GM21737 (cell line): ENCODE measurements around the gene MIPEP.

ENCODE experiments used
- ATAC-seq: cut with Tn5 transposase; IDR thresholded peaks from one replicate; pipeline ENCODE4 v1.9.1; 2021; ENCODE audit warnings: mild to moderate bottlenecking, moderate library complexity; ENCODE audit not compliant: unreplicated experiment

Gene MIPEP

DNA sequence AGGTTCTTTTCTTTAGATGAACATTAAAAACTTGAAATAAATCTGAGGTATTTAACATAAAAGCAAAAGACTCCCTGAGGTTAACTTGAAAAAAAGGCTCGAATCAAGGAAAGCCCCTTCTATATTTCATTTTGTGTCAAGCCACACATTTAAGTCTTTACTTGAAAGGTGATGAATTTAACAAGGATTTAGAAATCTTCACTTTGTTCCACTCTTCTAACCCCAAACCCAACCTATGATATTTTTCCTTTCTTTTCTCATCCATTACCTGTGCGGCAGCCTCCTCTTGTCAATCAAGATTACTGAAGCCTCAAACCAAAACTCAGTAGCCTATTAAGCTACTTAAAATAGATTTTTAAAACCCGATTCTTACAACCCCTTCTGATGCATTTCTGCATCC, 33.8 kb downstream of the MIPEP start:
- no peak for ATAC-seq

DNA sequence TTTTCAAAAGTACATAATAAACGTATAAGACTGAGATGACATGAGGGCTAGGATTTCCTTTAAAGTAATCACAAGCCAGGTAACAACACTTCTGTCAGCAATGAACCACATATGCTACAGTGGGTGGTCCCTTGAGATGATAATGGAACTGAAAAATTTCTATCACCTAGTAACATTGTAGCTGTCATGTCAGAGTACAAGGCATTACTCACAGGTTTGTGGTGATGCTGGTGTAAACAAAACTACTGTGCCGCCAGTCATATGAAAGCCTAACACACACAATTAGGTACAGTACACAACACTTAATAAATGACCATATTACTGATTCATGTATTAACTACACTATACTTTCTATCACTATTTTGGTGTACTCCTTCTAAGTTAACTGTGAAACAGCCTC, 36.8 kb downstream of the MIPEP start:
- ATAC-seq = no peak

DNA sequence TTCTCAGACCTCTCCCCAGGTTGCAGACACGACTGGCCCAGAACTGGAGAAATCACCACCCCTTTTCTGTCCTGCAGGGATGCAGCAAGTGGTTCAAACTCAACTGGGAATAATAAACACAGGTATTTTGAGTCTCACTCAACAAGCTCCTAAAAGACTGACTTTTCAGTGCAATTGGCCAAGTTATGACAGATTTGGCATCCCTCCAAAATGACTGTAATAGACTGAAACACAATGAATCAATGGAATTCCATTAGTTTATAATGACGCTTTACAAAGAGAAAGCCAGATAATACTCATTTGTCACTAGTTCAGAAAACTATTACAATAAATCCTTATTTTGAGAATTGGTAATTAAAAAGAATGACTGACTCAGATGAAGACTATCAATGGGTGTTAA, 38.1 kb downstream of the MIPEP start:
- ATAC-seq = no peak

DNA sequence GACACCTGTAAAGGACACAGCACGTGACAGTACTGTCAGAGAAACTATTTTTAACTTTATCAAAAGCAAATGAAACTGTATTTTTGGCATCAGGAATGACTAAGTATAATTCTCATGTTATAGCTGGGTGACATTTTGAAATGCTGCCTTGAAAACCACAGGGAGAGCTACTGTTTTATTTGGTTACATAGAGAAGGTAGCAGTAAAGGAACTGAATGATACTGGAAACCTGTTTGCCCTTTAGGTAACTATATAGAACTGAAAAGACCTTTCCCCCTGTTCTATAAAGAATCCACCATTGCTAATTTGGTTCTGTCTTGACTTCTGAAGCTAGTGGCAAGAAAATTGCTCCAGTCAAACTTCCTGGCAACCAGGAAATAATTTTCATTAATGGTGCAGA, 39.1 kb downstream of the MIPEP start:
- no peak for ATAC-seq

DNA sequence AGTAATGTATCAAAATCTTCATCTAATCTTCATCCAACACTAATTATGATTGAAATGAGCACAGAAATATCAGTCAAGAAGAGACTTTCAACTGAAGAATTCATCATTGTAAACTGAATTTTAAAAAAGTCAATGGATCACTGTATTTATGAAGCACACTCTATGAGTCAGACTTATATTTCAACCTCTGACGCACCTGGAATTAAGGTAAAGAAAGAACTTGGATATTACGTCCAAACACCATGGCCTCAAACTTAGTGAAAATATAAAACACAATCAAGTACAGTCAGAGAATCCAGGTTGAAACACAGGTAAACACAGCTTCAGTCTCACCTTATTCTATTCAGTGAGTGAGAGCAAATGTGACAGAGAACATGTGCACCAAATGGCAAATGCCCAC, 39.5 kb downstream of the MIPEP start:
- ATAC-seq = no peak

DNA sequence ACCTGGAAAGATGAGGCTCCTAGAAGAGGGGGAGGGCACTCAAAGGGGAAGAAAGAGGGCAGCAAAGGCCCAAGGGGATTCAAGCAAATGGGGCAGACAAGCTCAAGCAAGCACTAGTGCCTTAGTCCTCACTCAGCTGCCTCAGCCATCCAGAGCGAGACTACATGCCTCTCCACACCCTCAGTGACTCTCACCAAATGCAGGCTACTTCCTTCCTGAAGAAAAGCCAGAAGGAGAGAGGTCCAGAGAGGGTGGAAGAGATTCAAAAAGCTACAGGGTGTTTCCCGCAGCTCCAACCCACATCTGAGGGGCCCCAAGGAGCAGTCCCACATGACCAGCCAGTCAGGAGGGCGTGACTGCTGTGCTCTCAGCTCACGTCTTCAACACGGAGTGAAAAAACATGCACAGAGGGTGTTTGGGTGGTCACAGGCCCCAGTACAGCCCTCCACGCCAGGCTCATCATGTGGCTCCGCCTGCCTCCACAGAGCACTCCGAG, 40.5 kb downstream of the MIPEP start:
- no peak for ATAC-seq

DNA sequence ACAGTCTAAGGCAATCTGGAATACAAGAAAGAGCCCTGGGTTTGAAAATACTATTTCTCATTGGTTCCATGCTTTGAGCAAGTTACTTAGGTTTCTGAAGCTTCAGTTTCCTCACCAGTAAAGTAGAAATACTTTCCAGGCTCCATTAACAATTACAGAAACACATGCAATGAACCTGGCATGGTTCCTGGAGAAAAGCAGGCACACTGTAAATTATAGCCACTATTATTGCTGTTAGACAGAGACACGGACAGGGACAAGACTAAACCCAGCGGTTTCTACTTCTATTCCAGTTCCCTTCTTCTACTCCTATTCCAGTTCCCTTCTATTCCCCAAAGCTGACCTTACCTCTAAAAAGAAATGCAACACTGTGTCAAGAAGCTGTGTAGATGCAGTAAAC, 41.2 kb downstream of the MIPEP start:
- ATAC-seq = no peak

DNA sequence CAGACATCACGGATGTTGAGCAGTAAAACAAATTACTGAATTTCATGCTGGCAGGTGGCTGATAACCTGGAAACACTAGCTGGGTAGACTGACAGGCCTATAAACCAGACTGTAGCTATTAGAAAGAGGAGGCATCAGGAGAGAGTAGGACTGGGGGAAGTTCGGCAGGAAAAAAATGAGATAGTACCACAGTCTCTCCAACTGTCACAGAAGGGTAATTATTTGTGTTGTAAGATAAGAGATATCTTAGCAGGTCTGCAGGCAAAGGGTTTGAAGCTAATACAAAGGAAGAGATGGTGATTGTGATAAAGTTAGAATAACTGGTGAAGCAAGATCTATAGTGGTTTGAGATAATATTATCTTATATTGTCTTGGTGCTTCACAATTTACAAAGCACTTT, 41.7 kb downstream of the MIPEP start:
- ATAC-seq = no peak

DNA sequence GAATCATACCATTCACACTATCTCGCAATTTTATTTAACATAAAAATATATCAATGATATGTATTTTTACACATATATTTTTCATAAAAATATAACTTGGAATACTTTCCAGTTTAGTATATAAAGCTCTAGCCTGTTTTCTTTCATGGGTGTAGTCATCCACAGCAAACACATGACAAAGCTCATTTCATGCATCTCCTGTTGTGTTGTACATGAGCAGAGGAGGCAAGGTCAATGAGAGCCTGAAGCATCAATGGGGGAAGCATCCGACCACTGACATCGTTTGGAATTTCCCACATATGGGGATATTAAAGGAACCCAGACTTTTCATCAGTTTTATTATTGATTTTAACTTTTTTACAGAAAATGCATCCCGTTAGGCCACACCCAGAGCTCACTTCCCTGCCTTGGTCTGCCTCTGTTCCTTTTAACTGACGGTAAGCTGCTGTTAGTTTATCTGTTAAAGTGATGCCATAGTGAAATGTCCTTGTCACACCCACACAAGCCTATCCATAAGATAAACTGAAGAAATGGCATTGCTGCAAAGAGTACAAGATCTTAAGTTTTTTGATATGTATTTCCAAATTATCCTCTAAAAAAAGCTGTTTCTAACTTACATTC, 44.0 kb downstream of the MIPEP start:
- no peak for ATAC-seq

DNA sequence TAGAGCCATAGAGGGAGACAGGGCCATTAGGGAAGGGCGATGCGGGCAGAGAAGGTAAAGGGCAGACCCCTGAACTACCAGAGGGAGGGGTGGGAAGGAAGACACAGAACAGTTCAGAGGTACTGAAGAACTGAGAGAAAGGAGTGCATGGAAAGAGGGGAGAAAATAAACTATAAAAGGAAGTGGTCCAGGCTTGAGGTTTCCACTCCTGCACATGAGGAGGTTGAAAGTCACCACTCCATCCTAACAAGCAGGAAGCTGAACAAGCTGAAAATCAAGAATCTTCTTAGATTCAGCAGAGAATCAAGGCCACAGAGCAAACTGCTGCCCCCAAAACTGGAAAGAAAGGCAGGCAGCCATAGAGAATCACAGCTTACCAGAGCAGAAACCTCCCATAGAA, 45.1 kb downstream of the MIPEP start:
- ATAC-seq = no peak

DNA sequence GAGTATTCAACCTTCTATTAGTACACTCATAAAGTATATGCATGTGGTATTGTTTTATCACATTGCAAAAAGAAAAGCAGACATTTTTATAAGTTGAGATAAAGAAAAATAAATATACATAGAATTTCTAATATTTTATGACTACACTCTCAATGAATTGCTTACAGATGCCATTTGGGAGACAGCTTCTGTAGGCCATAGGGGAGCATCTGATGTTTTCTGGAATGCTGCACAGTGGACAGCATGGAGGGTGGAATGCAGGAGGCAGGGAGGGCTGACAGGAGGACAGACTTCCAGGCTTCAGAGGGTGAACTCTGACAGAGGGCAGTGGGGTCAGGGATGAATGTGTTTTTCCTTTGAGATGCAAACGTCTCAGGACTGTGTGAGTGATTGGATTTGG, 45.8 kb downstream of the MIPEP start:
- no peak for ATAC-seq

DNA sequence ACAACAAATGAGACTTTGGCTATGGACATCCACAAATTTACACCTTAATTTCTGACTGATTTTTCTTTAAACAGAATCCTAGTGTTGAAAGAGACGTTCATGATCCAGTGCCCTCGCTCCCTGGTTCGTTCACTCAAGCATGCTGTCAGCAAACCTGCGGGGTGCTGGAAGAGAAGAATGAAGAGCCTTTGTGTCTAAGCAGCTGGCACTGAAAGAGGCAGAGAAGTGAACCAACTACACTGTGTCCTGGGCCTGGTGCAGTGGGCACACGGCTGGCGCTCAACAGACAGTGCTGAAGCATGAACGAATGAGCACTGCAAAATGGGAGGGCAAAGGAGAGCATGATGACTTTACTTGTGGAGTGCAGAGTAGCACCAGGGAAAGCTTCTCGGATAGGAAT, 46.8 kb downstream of the MIPEP start:
- ATAC-seq = no peak

DNA sequence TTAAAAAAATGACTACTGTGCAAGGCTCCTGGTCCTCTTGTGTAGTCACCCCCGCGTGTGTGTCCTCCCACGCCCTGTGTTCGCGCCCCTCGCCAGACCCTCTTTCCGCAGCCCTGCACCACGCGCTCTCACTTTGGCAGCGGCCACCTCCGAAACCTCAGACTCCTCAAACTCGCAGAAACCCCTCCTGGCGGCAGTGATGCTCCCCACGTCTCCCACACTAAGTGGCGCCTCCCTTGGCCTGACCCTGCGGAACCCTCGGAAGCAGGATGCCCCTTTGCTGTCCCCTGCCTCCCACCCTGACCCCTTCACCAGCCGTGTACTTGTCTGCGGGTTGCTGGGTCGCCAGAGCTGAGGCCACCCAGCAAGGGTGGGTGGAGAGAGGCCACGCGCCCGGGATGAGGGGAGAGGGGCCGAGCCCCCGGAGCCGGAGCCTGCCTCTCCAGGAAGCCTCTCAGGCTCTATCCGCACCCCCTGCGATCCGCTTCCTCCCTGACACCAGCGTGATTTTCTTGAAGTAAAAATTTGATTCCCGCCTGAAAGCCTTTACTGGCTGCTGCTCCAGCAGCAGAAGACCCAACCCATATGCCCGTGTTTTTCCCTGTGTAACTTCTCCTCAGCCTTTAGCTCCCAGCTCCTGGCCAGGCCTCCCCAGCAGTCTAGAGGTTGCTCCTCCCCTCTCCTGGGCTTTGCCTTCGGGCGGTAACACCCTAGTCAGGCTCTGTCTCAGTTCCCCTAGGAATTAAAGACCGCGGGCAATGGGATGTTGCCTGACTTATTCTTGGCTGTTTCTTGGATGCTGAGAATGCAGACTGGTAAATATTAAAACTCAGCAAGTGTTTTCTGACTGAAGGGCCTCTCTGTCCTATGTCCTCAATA, 55.2 kb downstream of the MIPEP start:
- ATAC-seq = no peak

DNA sequence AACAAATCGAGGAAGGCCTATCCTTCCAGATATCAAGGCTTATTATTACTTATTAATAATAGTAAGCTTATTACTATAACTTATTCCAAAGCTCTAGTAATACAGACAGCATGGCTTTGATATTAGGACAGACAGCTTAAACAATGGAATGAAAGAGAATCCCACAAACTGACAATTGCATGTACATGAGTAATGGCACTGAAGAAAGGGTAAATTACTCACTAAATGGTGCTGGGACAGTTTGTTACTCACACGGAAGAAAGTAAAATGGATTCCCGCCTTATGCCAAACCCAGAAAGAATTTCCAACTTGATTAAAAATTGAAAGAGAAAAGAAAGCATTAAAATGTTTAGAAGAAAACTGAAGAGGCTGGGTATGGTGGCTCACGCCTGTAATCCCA, 60.3 kb downstream of the MIPEP start:
- no peak for ATAC-seq

DNA sequence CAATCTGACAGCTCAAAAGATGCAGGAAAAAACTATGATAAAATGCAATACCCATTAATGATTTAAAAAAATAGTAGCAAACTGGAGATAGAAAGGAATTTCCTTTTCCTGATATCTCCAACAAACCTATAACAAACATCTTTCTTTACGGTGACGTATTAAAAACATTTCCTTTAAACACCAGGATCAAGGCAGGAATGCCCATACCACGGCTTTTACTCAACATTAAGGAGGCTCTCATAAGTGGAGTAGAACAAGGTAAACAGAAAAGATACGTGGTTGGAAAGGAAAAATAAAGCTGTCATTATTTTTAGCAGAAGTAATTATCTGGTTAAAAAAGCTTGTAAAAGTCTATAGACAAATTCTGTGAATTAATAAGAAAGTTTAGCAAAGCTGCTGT, 61.1 kb downstream of the MIPEP start:
- ATAC-seq = no peak

DNA sequence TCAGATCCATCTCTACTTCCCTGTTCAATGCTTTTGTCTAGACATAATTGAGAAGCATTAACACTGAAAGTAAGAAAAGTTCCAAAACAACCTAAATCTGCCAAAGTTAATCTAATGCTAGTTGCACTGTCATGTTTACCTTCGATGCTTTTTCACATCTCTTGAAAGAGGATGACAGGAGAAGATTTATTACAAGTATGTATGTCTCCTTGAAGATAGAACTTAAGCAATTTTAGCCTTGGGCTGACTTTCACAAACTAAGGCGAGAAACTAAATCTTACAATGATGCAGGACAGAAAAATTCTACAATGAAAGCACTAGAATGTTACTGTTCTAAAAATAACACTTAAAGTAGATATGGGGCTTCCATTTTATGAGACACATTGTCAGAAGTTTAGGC, 64.0 kb downstream of the MIPEP start:
- ATAC-seq = no peak

DNA sequence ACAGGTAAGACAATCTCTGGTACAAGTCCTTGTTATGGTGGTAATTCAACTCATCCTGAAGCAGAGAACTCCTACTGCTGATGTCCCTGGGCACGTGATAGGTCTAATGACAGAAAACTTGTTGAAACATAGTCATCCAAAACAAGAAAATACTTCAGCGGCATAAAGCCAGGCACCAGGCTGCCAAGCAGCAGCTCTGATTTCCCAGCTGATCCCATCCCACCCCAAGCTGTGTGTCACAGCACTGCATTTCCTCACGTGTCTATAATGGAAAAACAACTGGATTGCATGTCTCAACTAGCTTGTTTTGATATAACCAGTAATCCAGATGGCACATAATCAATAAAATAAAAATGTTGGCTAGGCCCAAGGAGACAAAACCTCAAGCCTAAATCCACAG, 64.8 kb downstream of the MIPEP start:
- ATAC-seq = no peak

DNA sequence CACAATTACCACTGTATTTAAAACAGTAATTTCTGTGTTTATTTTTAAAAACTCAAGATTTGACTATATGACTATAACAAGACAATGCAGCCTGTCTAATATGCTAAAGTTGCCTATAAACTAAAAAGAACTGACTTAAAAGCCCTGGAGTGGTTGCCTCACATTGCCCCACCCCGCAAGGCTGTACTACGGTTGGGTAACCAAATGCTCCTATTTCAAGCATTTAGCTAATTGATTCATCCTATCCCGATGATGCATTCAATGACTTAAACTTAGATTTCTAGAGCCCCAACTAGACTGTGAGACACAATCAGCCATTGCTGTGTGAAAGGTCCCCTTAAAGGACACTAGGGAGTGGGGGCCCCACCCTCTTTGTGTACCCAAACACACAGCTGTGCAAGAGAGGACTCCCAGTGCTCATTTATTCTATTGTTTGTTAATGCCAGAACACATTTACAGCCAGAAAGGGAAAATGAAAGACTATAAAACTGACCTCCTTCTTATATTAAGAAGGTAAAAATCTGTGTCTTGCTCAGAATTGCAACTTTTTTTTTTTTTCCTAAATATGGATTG, 66.9 kb downstream of the MIPEP start:
- no peak for ATAC-seq

DNA sequence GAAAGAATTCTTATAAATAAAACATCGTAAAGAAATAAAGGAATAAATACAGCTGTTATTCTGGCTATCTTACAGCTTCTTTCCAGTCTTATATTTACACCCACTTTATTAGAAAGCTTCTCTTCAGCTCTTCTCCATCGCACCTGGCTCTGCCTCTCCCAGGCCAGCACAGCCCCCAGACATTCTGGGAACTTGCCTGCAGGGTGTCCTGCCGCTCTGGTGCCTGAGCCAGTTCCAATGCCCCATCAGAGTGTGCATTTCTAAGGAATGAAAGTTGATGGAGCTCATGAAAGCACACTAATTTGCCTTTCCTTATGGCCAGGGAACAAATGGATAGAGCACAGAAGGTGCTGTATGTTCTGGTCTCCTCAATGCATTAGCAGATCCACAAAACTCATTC, 68.7 kb downstream of the MIPEP start:
- no peak for ATAC-seq

DNA sequence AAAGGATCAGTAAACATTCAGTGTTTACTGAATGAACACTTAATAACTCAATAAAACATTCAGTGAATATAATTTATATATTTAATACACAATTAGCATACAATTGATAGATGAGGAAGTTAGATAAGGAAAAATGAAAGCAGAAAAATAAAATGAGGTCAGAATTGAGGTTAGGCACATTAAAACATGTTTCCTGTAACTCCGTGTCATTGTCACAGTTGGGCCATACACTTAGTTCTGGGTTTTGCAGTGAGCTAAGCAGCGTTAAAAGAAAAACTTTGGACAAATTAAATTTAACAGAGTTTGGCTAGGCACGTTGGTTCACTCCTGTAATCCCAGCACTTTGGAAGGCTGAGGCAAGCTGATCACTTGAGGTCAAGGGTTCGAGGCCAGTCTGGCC, 71.4 kb downstream of the MIPEP start:
- no peak for ATAC-seq

DNA sequence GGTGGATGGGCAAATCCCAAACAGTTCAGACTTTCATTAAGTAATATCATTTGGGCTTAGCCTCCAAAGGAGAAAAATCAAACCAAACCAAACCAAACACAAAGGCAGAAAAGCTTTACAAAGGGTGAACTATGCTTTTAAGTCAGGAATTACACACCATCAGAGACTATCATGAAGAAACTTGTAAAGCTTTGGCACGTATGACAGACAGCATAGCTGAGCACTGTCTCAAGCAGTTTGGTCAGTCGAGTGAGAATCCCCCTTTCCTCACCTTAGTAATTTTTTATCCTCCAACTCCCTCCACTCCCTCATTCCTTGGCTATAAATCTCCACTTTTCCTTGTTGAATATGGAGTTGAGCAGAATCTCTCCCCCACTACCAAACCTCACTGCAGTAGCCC, 72.1 kb downstream of the MIPEP start:
- no peak for ATAC-seq

DNA sequence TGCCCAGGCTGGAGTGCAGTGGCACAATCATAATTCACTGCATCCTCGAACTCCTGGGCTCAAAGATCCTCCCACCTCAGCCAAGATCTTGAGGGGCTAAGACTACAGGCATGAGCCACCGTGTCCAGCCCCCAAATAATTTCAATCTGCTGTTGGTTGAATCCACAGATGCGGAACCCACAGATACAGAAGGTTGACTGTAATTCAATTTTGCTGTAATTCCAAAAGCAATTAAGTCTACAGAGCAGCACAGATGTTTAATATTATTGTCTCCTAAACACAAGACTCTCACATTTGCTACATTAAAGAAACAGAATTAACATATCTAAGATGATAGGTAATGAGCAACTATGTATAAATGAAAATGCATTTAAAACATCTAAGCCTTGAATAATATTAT, 75.6 kb downstream of the MIPEP start:
- no peak for ATAC-seq
